ENCODE data around the gene ILDR2.

DNA sequence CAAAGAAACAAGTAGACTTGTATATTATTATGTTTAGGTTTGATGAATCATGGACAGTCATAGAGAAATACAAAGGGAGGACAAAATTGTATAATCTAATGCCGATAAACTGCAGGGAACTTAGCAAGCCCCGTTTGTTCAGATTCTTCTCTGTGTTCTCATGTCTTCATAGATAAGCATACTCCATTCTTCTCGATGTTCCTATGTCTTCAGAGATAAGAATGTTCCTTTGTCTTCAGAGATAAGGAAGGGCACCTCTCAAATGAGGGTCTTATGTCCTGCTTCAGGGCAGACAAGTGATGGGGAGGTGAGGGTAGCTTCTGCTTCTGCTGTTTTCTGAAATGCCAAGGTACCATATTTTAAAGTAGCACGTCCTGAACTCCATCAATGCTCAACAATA lies 79.6 kb downstream of the ILDR2 start:
- TF ChIP-seq, protein P1, sequence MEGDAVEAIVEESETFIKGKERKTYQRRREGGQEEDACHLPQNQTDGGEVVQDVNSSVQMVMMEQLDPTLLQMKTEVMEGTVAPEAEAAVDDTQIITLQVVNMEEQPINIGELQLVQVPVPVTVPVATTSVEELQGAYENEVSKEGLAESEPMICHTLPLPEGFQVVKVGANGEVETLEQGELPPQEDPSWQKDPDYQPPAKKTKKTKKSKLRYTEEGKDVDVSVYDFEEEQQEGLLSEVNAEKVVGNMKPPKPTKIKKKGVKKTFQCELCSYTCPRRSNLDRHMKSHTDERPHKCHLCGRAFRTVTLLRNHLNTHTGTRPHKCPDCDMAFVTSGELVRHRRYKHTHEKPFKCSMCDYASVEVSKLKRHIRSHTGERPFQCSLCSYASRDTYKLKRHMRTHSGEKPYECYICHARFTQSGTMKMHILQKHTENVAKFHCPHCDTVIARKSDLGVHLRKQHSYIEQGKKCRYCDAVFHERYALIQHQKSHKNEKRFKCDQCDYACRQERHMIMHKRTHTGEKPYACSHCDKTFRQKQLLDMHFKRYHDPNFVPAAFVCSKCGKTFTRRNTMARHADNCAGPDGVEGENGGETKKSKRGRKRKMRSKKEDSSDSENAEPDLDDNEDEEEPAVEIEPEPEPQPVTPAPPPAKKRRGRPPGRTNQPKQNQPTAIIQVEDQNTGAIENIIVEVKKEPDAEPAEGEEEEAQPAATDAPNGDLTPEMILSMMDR (IDR thresholded peaks at IDR 0.05), result no peak
- TF ChIP-seq POLR2AphosphoS5 (IDR thresholded peaks at IDR 0.05) (no peak), EP300 (IDR thresholded peaks at IDR 0.05) (no peak)

All from esophagus muscularis mucosa (tissue), 4 donors.